Large intestine (tissue), 3 donors: Measurements from ENCODE around the gene CBR4. TPM values are rescaled to one million over a fixed set of nuclear protein-coding genes. Genes with fewer than 3 reads are reported as not detected.
"Not testable (repeated sequence)": the region's sequence is repeated elsewhere in the genome, so short reads cannot be mapped to it uniquely, and the experiment has no call there.

Experiments
- DNase-seq, 2 donors: peaks; one replicate each; pipeline versions ENCODE4 v3.0.0 to v3.0.0-alpha.2; 2013
- H3K27ac ChIP-seq: one replicate; pipeline ENCODE4 v1.5.1; 2013; ENCODE audit warnings: low read length
- H3K27me3 ChIP-seq: 2 replicates; pipeline ENCODE4 v1.6.1; 2013; ENCODE audit warnings: low read length; ENCODE audit not compliant: control insufficient read depth, insufficient read depth
- H3K36me3 ChIP-seq: 2 replicates; pipeline ENCODE4 v1.6.1; 2013; ENCODE audit warnings: low read length; ENCODE audit not compliant: control insufficient read depth, insufficient read depth
- H3K4me1 ChIP-seq: one replicate; pipeline ENCODE4 v1.6.1; 2013; ENCODE audit warnings: low read length; ENCODE audit not compliant: control insufficient read depth, insufficient read depth
- H3K4me3 ChIP-seq: one replicate; pipeline ENCODE4 v1.5.1; 2013; ENCODE audit warnings: low read length
- H3K9me3 ChIP-seq: one replicate; pipeline ENCODE4 v1.6.1; 2013; ENCODE audit warnings: mild to moderate bottlenecking, low read depth, low read length, moderate library complexity; ENCODE audit not compliant: control insufficient read depth
- WGBS: methylation state at CpG from one replicate; pipeline ENCODE4 v1.1.5; 2013; ENCODE audit warnings: low lambda C conversion rate; ENCODE audit not compliant: insufficient coverage; 5-methylcytosine and 5-hydroxymethylcytosine counted together
- polyA plus RNA-seq: library from polyadenylated mRNA; unstranded; fragments of 120-200 nt; gene quantifications from one replicate; pipeline ENCODE4 v1.2.1, GENCODE V29; 2013

CBR4 gene
- polyA plus RNA-seq, 1 donor = 21.1 TPM

DNA sequence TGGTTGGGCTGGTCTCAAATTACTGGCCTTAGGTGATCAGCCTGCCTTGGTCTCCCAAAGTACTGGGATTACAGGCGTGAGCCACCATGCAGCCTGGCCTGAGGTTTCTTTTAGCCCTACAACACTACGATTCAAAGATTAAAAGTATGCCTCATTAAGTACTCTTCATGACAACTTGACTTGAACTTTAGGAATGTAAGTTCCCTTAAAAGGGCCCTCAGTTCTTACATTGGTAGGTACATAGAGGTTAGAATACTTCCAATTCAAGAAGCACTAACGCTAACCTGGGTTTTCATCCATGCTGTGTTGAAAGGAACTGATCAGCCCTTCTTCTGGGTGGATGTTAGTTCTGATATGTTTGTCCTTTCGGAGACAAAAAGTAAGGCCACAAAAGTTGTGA lies 15.1 kb downstream of the CBR4 start:
- no peak overlapping the region for H3K4me3 ChIP-seq
- WGBS = 100% methylated on average over 1 of the region's 4 CpGs
- no peak overlapping the region for H3K27ac ChIP-seq
- peaks cover 14% of the 10 kb centered on the region for H3K36me3 ChIP-seq
- H3K9me3 ChIP-seq = no peaks in the 10 kb centered on the region
- H3K4me1 ChIP-seq = no peaks in the 10 kb centered on the region
- DNase-seq = no peak
- no peaks in the 10 kb centered on the region for H3K27me3 ChIP-seq

DNA sequence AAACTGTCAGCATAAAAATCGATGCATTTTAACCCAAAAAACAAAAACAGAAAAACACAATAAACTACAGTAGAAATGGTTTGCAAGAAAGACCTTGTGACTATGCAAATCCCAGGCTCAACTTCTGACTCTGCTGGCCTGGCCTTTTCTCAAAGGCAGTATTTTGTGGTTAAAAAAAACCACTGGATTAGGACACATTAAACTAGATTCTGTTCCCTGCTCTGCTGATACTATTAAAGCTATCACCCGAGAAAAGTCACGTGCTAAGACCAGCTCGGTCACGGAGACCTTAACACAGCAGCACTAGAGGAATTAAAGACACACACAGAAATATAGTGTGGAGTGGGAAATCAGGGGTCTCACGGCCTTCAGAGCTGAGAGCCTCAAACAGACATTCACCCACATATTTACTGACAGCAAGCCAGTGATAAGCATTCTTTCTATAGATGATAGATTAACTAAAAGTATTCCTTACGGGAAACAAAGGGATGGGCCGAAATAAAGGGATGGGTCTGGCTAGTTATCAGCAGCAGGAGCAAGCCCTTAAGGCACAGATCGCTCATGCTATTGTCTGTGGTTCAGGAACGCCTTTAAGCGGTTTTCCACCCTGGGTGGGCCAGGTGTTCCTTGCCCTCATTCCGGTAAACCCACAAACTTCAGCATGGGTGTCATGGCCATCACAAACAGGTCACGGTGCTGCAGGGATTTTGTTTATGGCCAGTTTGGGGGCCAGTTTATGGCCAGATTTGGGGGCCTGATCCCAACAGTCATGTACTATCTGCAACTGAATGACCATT lies 16.1 kb downstream of the CBR4 start:
- Histone ChIP-seq H3K27ac (no peak overlapping the region), H3K4me3 (no peak overlapping the region), H3K9me3 (no peaks in the 10 kb centered on the region), H3K36me3 (peaks cover 16% of the 10 kb centered on the region), H3K27me3 (no peaks in the 10 kb centered on the region), H3K4me1 (no peaks in the 10 kb centered on the region)
- WGBS = 100% methylated on average over 1 of the region's 13 CpGs
- no peak for DNase-seq

DNA sequence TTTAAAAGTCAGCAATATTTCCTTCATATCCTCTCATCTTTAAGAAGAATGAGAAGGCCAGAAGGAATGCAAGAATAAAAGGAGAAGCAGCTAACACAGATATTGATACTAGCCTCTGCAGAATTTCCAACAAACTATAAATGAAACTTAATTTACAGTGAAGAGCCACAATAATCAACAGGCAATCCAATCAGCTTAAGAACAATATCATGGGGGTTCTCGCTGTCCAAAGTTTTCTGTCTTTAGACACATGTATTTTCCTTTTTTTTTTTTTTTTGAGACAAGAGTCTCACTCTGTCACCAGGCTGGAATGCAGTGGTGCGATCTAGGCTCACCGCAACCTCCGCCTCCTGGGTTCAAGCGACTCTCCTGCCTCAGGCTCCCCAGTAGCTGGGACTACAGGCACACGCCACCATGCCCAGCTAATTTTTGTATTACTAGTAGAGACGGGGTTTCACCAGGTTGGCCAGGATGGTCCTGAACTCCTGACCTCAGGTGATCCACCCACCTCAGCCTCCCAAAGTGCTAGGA lies 17.0 kb downstream of the CBR4 start:
- not testable (repeated sequence) for H3K4me1 ChIP-seq, H3K27me3 ChIP-seq, H3K27ac ChIP-seq, DNase-seq, H3K4me3 ChIP-seq, H3K9me3 ChIP-seq
- WGBS = 91% methylated on average over 1 of the region's 7 CpGs
- peaks cover 19% of the 10 kb centered on the region for H3K36me3 ChIP-seq

DNA sequence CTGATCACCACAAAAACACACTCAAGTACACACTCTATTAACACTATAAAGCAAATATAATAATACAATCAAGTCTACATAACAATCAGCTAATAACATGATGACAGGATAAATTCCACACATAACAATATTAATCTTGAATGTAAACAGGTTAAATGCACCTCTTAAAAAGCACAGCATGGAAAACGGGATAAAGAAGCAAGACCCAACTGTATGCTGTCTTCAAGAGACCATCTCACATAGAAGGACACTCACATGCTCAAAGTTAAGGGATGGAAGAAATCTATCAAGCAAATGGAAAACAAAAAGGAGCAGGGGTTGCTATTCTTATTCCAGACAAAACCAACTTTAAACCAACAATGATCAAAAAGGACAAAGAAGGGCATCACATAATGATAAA lies 28.1 kb downstream of the CBR4 start:
- Histone ChIP-seq H3K27me3 (no peaks in the 10 kb centered on the region), H3K4me1 (no peaks in the 10 kb centered on the region), H3K27ac (no peak overlapping the region), H3K9me3 (peaks cover 32% of the 10 kb centered on the region), H3K4me3 (no peak overlapping the region), H3K36me3 (peaks cover 42% of the 10 kb centered on the region)
- no peak for DNase-seq
- 100% methylated on average over 1 of the region's 1 CpG for WGBS

DNA sequence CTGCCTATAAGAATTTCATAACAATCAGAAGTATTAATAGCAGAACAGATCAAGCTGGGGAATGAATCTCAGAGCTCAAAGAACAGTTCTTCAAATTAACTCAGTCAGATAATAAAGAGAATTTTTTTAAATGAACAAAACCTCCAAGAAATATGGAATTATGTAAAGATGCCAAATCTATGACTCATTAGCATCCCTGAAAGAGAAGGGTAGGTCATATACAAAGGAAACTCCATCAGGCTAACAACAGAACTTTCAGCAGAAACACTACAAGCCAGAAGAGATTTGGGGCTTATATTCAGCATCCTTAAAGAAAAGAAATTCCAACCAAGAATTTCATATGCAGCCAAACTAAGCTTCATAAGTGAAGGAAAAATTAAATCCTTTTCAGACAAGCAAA lies 28.6 kb downstream of the CBR4 start:
- no peak overlapping the region for H3K4me3 ChIP-seq
- H3K27ac ChIP-seq = no peak overlapping the region
- peaks cover 41% of the 10 kb centered on the region for H3K36me3 ChIP-seq
- peaks cover 32% of the 10 kb centered on the region for H3K9me3 ChIP-seq
- no peaks in the 10 kb centered on the region for H3K27me3 ChIP-seq
- H3K4me1 ChIP-seq = no peaks in the 10 kb centered on the region
- no peak for DNase-seq

DNA sequence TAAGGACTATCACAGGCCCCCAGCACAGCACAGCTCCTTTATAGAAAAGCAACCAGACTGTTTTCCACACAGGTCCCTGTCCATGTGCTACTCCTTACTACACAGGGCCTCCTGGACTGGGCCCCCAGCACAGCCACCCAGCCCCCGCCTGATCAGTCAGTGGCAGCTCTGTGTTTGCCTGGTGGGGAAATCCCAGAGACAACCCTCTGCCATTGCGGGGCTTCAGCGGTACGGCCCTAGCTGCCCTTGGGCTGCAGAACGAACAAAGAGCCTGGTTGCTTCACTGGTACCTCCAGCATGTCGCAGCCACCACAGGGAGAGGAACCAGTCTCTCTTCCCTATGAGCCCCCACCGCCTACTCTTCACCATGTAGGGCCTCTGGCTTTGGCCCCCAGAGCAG lies 30.7 kb downstream of the CBR4 start:
- H3K36me3 ChIP-seq = peaks cover 45% of the 10 kb centered on the region

DNA sequence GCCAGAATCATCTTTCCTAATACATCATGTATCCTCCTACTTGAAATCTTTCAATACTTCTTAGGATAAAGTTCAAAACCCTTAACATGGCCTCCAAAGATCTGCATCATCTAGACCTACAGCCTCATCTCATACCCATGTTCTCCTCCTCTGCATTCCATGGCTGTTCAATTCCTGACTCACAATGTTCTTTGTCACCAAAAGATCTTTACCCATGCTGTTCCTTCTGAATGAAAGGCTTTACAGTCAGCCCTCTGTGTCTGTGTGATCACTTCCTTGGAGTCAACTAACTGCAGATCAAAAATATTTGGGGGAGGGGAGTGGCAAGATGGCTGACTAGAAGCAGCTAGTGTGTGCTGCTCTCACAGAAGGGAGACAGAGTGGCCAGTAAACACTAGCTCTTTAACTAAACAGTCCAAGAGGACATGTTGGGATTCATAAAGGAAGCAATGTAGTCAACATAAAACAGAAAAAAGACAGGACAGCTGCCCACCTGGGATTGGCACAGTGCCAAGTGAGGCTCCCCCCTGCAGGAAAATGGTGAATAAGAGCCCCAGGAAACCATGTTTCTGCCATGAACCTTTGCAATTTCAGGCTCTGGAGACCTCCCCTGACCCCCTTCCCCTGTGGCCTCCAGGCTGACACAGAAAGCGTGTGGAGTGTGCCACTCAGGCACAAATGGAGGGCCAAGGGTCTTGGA lies 31.9 kb downstream of the CBR4 start:
- Histone ChIP-seq H3K27ac (no peak overlapping the region), H3K4me1 (no peaks in the 10 kb centered on the region), H3K4me3 (no peak overlapping the region), H3K27me3 (no peaks in the 10 kb centered on the region), H3K36me3 (peaks cover 43% of the 10 kb centered on the region), H3K9me3 (peaks cover 41% of the 10 kb centered on the region)
- WGBS = no CpG with 5 or more reads among the region's 1 CpG
- DNase-seq = no peak

More for the DNA sequence above, 30.7 kb downstream of the CBR4 start:
- no peaks in the 10 kb centered on the region for H3K27me3 ChIP-seq
- H3K27ac ChIP-seq = no peak overlapping the region
- WGBS = no CpG with 5 or more reads among the region's 7 CpGs
- peaks cover 40% of the 10 kb centered on the region for H3K9me3 ChIP-seq
- no peak for DNase-seq
- H3K4me1 ChIP-seq = no peaks in the 10 kb centered on the region
- no peak overlapping the region for H3K4me3 ChIP-seq

DNA sequence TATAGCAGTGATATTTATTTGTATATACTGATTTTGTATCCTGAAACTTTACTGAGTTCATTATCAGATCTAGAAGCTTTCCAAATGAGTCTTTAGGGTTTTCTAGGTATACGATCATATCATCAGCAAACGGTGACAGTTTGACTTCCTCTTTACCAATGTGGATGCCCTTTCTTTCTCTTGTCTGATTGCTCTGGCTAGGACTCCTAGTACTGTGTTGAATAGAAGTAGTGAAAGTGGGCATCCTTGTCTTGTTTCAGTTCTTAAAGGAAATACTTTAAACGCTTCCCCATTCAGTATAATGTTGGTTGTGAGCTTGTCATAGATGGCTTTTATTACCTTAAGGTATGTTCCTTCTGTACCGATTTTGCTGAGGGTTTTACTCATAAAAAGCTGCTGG lies 37.5 kb downstream of the CBR4 start:
- Histone ChIP-seq H3K4me3 (no peak overlapping the region), H3K36me3 (peaks cover 25% of the 10 kb centered on the region), H3K27ac (no peak overlapping the region), H3K4me1 (no peaks in the 10 kb centered on the region), H3K27me3 (no peaks in the 10 kb centered on the region), H3K9me3 (peaks cover 11% of the 10 kb centered on the region)
- 100% methylated on average over 1 of the region's 4 CpGs for WGBS
- no peak for DNase-seq

DNA sequence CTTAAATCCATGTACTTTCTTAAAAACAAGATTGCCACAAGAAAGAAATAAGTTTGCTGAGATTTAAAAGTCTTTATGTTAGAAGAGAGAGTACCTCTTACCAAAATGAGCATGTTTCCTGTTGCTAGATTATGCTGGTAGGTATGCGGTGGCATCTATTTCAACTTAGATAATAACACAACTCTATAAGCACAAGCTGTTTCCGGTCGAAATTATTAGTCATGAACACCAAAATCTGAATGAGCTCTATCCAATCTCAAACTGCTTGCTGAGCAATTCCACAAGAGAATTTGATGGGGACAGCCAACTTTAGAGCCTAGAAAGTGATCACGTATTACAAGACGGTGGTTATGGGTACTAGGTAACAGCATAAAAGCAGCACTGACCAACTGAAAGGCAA lies 49.3 kb downstream of the CBR4 start:
- no peak for DNase-seq
- no peak overlapping the region for H3K27ac ChIP-seq
- no peaks in the 10 kb centered on the region for H3K27me3 ChIP-seq
- no peak overlapping the region for H3K4me3 ChIP-seq
- no peaks in the 10 kb centered on the region for H3K36me3 ChIP-seq
- WGBS = 100% methylated on average over 1 of the region's 5 CpGs
- H3K4me1 ChIP-seq = no peaks in the 10 kb centered on the region
- H3K9me3 ChIP-seq = peaks cover 3% of the 10 kb centered on the region

DNA sequence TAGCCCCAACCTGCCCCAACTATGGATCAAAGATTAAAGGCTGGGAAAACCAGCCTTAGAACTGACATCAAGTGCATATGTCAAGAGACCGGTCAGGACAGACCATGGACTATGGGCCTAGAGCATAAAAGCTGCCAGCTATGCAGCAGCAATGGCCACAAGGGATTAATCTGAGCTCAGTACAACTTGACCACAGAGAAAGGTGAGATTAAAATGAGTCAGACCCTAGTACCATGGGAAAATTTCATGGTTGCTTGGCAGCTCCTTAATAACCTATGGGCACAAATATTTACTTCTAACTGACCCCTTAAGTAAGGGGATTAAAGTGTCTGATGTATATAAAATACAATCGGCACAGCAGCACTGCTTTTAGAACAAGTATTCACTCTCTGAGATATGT lies 54.4 kb downstream of the CBR4 start:
- Histone ChIP-seq H3K27ac (no peak overlapping the region), H3K4me1 (no peaks in the 10 kb centered on the region)
- no CpG with 5 or more reads among the region's 2 CpGs for whole genome bisulfite sequencing

More for the DNA sequence above, 54.4 kb downstream of the CBR4 start:
- no peaks in the 10 kb centered on the region for H3K27me3 ChIP-seq
- H3K36me3 ChIP-seq = no peaks in the 10 kb centered on the region
- no peaks in the 10 kb centered on the region for H3K9me3 ChIP-seq
- DNase-seq = no peak
- no peak overlapping the region for H3K4me3 ChIP-seq
